ENCODE measurements around the gene RNFT2. TPM values are rescaled to one million over a fixed set of nuclear protein-coding genes. Genes with fewer than 3 reads are reported as not detected.

Gene RNFT2, protein sequence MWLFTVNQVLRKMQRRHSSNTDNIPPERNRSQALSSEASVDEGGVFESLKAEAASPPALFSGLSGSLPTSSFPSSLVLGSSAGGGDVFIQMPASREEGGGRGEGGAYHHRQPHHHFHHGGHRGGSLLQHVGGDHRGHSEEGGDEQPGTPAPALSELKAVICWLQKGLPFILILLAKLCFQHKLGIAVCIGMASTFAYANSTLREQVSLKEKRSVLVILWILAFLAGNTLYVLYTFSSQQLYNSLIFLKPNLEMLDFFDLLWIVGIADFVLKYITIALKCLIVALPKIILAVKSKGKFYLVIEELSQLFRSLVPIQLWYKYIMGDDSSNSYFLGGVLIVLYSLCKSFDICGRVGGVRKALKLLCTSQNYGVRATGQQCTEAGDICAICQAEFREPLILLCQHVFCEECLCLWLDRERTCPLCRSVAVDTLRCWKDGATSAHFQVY
- total RNA-seq (1 to 10 TPM; 6.8 to 9.0 TPM), polyA plus RNA-seq (ENCODE audit: insufficient read depth, low read depth, low replicate concordance) (11.7 TPM)
- long read RNA-seq, donor 1: 0 reads
- long read RNA-seq, donor 2, partial matches to known transcripts: 5 of 5 reads
- long read RNA-seq, donor 2, other reads (novel, unspliced or antisense): 0 of 5 reads

DNA sequence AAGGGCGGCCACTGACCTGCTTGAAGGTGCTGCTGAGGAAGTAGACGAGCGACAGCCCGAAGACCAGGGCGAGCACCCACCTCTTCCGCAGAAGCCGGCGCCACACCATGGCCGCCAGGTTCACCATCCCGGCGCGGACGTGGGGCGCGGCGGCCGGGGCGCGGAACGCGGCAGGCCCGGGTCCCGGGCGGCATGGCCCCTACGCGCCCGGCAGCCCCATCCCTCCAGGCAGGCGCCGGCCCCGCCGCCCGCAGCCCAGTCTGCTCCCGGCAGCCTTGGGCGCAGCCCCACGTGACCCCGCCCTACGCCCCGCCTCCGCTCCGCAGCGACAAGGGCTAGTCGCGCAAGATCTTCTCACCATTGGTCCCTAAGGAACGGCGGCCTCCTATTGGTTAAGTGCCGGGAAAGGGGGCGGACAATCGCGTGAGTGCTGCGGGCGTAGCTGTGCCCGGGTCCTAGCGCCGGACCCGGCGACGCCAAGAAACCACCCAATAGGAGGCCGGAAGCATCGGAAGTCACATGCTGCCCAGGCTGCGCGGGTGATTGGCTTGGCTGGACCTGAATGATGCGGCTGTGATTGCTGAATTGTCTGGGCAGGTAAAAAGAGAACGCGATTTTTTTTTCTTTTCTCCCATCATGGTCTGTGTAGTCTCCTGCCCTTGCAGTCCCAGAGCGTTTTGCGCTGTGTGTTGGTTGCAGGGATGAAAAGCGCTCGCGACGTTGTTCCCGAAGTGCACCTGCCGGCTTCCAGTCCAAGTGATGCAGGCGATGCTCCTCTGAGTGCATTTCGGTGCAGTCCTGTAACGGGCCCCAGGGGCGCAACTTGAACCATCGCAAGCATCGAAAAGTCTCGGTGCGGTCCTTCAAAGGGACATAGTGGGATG, at the start of gene RNFT2, which contains the start of gene SPRING1:
TSS of gene RNFT2 (plus strand) at position 542 of the 884 bp plus-strand sequence. CDS start 2,183 bp downstream, outside the sequence.
TSS of gene SPRING1 (minus strand) at position 296 of the 884 bp plus-strand sequence. CDS start at position 127, 169 bp downstream.
- no peaks in the 10 kb centered on the region for H3K9me3 ChIP-seq
- no peaks in the 10 kb centered on the region for H3K27me3 ChIP-seq
- peak within 1 kb of the TSS; percentile 85 to 87 for H3K4me3 ChIP-seq
- peak; percentile 49 for TF ChIP-seq POLR2A (IDR thresholded peaks at IDR 0.05)
- TF ChIP-seq, protein P1, sequence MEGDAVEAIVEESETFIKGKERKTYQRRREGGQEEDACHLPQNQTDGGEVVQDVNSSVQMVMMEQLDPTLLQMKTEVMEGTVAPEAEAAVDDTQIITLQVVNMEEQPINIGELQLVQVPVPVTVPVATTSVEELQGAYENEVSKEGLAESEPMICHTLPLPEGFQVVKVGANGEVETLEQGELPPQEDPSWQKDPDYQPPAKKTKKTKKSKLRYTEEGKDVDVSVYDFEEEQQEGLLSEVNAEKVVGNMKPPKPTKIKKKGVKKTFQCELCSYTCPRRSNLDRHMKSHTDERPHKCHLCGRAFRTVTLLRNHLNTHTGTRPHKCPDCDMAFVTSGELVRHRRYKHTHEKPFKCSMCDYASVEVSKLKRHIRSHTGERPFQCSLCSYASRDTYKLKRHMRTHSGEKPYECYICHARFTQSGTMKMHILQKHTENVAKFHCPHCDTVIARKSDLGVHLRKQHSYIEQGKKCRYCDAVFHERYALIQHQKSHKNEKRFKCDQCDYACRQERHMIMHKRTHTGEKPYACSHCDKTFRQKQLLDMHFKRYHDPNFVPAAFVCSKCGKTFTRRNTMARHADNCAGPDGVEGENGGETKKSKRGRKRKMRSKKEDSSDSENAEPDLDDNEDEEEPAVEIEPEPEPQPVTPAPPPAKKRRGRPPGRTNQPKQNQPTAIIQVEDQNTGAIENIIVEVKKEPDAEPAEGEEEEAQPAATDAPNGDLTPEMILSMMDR (IDR thresholded peaks at IDR 0.05): no peak
- peak within 1 kb of the TSS in 1 of 2 donors; percentile 45 for H3K27ac ChIP-seq
- intact Hi-C loops (cut with DNase I; ENCODE audit: low total_unique reads): loop anchor here (10.0 kb wide), 1 partner anchor 147 kb away; the partner anchor contains the start of gene HRK
- DNase-seq: peak; percentile 100
- peaks cover 6% of the 10 kb centered on the region for H3K4me1 ChIP-seq
- WGBS, 2 donors: 0 to 1% methylated on average over 41 to 80 of the region's 80 CpGs
- H3K36me3 ChIP-seq (ENCODE audit: low read depth, missing control alignments): no peaks in the 10 kb centered on the region

DNA sequence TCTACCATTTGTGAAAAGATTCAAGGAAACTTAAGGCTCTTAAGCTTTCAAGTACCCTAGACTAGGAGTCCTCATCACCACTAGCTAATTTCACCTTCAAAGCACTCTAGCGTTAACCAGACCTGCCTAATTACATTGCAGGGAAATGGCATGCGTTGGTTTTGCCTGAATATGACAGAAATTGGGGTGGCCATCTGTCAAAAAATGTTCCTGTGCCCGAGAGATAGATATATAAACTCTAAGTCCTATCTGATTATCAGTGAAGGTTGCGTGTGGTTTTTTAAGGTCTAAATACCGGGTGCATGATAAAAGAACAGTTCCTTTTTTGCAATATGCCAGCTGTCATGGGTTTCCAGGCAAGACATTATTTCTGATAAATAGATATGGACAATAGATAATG, 48.6 kb upstream of the RNFT2 start:
- H3K4me1 ChIP-seq: peaks cover 6% of the 10 kb centered on the region
- no peaks in the 10 kb centered on the region for H3K36me3 ChIP-seq (ENCODE audit: low read depth, missing control alignments)
- no peak overlapping the region for H3K4me3 ChIP-seq
- intact Hi-C loops (cut with DNase I; ENCODE audit: low total_unique reads): no loop called here
- no peaks in the 10 kb centered on the region for H3K9me3 ChIP-seq
- no peaks in the 10 kb centered on the region for H3K27me3 ChIP-seq
- no peak for TF ChIP-seq POLR2A (IDR thresholded peaks at IDR 0.05)
- TF ChIP-seq, protein P1 (IDR thresholded peaks at IDR 0.05): no peak
- DNase-seq: no peak
- WGBS, 2 donors: 80% methylated on average over 5 of the region's 5 CpGs
- no peak overlapping the region for H3K27ac ChIP-seq

DNA sequence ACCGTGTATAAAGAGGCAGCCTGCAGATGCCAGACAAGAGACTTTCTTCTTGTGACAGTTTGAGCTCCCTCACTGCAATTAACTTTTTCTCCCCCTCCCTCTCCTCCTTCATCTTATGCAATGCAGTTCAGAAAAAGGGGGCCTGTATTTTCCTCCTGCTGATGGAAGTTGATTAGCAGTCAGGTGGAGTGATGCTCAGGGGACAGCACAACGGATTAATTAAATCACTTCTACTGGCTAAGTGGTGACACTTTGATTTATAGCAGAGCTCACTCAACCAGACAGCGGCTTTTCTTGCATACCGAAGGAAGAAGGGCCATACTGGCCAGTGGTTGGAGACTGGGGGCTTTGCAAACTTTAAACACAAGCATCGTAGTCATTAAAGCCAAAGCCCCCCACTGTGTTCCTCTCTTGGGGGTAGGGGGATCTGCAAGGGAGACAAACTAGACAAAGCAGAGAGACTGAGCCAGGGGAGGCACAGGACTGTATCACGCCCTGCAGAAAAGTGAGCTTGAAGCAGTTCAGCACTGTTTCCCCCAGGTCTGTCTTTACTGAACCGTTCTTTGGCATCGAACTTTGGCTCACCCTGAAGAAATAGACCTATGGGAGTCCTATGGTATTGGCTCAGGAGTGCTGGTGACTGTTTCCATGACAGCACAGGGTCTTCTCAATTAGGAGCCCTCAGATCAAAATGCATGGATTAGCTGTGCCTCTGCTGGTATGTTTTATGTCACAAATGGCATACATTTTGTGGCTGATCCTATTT, 48.0 kb upstream of the RNFT2 start:
- Histone ChIP-seq H3K4me1 (peaks cover 6% of the 10 kb centered on the region), H3K36me3 (ENCODE audit: low read depth, missing control alignments) (no peaks in the 10 kb centered on the region), H3K4me3 (no peak overlapping the region), H3K9me3 (no peaks in the 10 kb centered on the region), H3K27ac (no peak overlapping the region), H3K27me3 (no peaks in the 10 kb centered on the region)
- no peak for TF ChIP-seq POLR2A (IDR thresholded peaks at IDR 0.05)
- TF ChIP-seq, protein P1 (IDR thresholded peaks at IDR 0.05): no peak
- intact Hi-C loops (cut with DNase I; ENCODE audit: low total_unique reads): no loop called here
- 72 to 79% methylated on average over 8 of the region's 8 CpGs for WGBS, 2 donors
- DNase-seq: no peak

DNA sequence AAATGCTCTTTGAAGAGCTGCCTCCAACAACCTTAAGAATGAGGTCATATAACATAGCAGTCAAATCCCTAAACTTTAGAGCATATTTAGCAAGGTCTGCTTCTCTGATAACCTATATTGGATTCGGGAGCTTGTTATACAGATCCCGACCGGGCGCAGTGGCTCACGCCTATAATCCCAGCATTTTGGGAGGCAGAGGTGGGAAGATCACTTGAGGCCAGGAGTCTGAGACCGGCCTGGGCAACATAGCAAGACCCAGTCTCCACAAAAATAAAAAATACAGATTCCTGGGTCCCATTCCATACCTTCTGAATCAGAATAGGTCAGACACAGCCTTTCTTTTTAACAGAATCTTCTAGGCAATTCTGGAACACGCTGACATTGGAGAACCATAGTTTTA, 46.9 kb upstream of the RNFT2 start:
- H3K4me3 ChIP-seq: no peak overlapping the region
- H3K36me3 ChIP-seq (ENCODE audit: low read depth, missing control alignments): no peaks in the 10 kb centered on the region
- H3K27ac ChIP-seq: no peak overlapping the region
- peaks cover 6% of the 10 kb centered on the region for H3K4me1 ChIP-seq
- H3K27me3 ChIP-seq: no peaks in the 10 kb centered on the region
- 87 to 96% methylated on average over 7 of the region's 7 CpGs for whole genome bisulfite sequencing, 2 donors
- no peak for DNase-seq
- intact Hi-C loops (cut with DNase I; ENCODE audit: low total_unique reads): no loop called here
- no peaks in the 10 kb centered on the region for H3K9me3 ChIP-seq
- TF ChIP-seq, protein P1 (IDR thresholded peaks at IDR 0.05): no peak
- no peak for TF ChIP-seq POLR2A (IDR thresholded peaks at IDR 0.05)
